Activated CD8-positive, alpha-beta T cell treated with anti-CD3 and anti-CD28 coated beads, Interleukin-2, amount 10 ng/mL, durations not matched to agents 7 days and 5 days (primary cell): ENCODE data around the gene ERBIN. TPM values are rescaled to one million over a fixed set of nuclear protein-coding genes. Genes with fewer than 3 reads are reported as not detected.

Experiments used
- ATAC-seq: fragments of 150-1000 bp; cut with Tn5 transposase; one replicate; pipeline ENCODE4 v1.10.0; 2021; ENCODE audit warnings: moderate library complexity
- CTCF ChIA-PET: fragments of 350-600 bp; sonication (Branson Sonifier 250); formaldehyde crosslinking; loops from one replicate; lab custom pipeline; 2021; ENCODE audit warnings: antibody characterized with exemption; lab: Charles Lee
- POLR2A ChIA-PET: fragments of 350-600 bp; sonication (Branson Sonifier 250); formaldehyde crosslinking; loops from one replicate; lab custom pipeline; 2021; ENCODE audit warnings: antibody characterized with exemption; lab: Charles Lee
- DNase-seq: peaks from one replicate; pipeline ENCODE4 v3.0.0-alpha.2; 2020
- H3K27ac Mint-ChIP-seq: one replicate; pipeline ENCODE4 v1.8.0; 2021; ENCODE audit warnings: mild to moderate bottlenecking, mixed read lengths
- H3K27me3 Mint-ChIP-seq: one replicate; pipeline ENCODE4 v1.8.0; 2021; ENCODE audit warnings: low read depth, mixed read lengths
- H3K36me3 Mint-ChIP-seq: one replicate; pipeline ENCODE4 v1.8.0; 2021; ENCODE audit warnings: low read depth, mixed read lengths
- H3K4me1 Mint-ChIP-seq: one replicate; pipeline ENCODE4 v1.8.0; 2021; ENCODE audit warnings: low read depth, mixed read lengths
- H3K4me3 Mint-ChIP-seq: one replicate; pipeline ENCODE4 v1.8.0; 2021; ENCODE audit warnings: mild to moderate bottlenecking, mixed read lengths
- H3K9me3 Mint-ChIP-seq: one replicate; pipeline ENCODE4 v1.8.0; 2022; ENCODE audit warnings: mixed read lengths; ENCODE audit not compliant: insufficient read depth
- total RNA-seq, 2 experiments: library from RNA; stranded (reverse); gene quantifications; one replicate each; pipeline ENCODE4 v1.2.3, GENCODE V29; 2021

ERBIN gene
- total RNA-seq, 2 experiments from 2014 or later, result 44.8 to 46.9 TPM

DNA sequence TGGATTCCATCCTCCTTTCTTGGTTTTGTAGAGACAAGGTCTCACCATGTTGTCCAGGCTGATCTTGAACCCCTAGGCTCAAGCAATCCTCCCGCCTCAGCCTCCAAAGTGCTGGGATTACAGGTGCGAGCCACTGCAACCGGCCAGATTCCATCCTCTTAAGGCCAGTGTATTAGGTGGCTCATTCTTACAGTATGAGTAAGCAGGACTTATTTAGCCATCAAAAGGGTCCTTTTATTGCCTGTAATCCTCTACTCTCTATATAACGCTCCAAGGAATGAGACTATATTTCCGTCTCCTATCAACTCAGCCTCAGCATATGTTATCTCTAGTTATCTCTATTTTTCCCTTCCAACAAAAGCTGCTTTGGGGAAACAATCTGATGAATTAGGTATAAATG is 3.0 kb upstream of the ERBIN start:
- Mint-ChIP-seq H3K27ac (no peak overlapping the region), H3K36me3 (peaks cover 3% of the 10 kb centered on the region), H3K27me3 (peaks cover 16% of the 10 kb centered on the region), H3K4me1 (peaks cover 12% of the 10 kb centered on the region), H3K9me3 (no peaks in the 10 kb centered on the region), H3K4me3 (no peak overlapping the region)
- POLR2A ChIA-PET, result no interaction called here
- ATAC-seq (no peak), DNase-seq (no peak)
- CTCF ChIA-PET, result interaction anchor here (1.2 to 1.3 kb wide), 3 partner anchors 7 to 13 kb away, joined by 4 read pairs; no protein-coding TSS in a partner anchor

GRCh38 chr5:65924366-65925043 is 1.9 kb upstream of the ERBIN start:
- H3K9me3 Mint-ChIP-seq, result no peaks in the 10 kb centered on the region
- H3K27me3 Mint-ChIP-seq, result peaks cover 16% of the 10 kb centered on the region
- H3K4me3 Mint-ChIP-seq, result peak overlapping the region; percentile 76
- CTCF ChIA-PET, result interaction anchor here (1.2 to 2.3 kb wide), 4 partner anchors 8 to 164 kb away, joined by 4 to 9 read pairs (median 4); no protein-coding TSS in a partner anchor
- peak overlapping the region; percentile 90 for H3K27ac Mint-ChIP-seq
- ATAC-seq (no peak), DNase-seq (no peak)
- peaks cover 18% of the 10 kb centered on the region for H3K4me1 Mint-ChIP-seq
- POLR2A ChIA-PET, result interaction anchor here (0.8 to 3.5 kb wide), 4 partner anchors 122 to 1279 kb away, joined by 3 to 18 read pairs (median 10); partner anchors contain the start of genes NLN, SGTB and SREK1
- H3K36me3 Mint-ChIP-seq, result peaks cover 3% of the 10 kb centered on the region

- Mint-ChIP-seq H3K4me1 (peaks cover 22% of the 10 kb centered on the region), H3K4me3 (peak overlapping the region; percentile 76), H3K9me3 (no peaks in the 10 kb centered on the region), H3K36me3 (peaks cover 8% of the 10 kb centered on the region), H3K27me3 (peaks cover 16% of the 10 kb centered on the region), H3K27ac (peak overlapping the region; percentile 90)
- POLR2A ChIA-PET, result interaction anchor here (0.5 to 3.5 kb wide), 7 partner anchors 119 to 219 kb away, joined by 3 to 18 read pairs (median 3); partner anchors contain the start of genes NLN, SGTB and SREK1
- DNase-seq (peak; percentile 79), ATAC-seq (peak; percentile 55)
- CTCF ChIA-PET, result interaction anchor here (2.3 kb wide), 1 partner anchor 164 kb away, joined by 9 read pairs; no protein-coding TSS in a partner anchor
Measured at GRCh38 chr5:65925044-65925600, 1.3 kb upstream of the ERBIN start.

DNA sequence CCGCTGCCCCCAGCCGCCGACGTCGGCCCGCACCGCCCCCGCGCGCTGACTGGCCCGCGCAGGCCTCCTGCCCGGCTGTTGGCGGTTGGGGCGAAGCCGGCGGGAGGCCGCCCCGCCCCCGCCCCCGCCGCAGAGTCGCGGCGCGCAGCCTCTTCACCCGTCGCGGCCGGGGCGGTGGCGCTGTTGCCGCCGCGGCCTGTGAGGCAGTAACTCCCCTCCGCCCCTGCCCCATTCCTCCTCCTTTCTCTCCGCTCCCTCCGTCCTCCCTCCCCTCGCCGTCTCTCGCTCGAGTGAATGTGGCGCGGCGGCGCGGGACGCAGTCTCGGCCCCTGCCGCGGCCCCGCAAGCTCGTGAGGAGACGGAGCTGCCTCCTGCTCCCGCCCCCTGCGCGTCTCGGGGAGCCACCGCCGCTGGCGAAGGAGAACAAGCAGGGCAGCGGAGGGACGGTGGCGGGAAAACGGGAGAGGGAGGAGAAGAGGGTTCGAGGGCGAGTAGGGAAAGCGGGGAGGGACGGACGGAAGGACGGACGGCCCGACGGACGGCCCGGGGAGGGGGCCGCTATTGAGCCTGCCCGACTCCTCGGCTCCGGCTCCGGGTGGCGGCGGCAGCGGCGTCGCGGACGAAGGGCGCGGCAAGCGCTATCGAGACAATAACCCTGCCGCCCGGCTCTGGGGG is 637 bp upstream of the ERBIN start:
- peaks cover 16% of the 10 kb centered on the region for H3K27me3 Mint-ChIP-seq
- H3K36me3 Mint-ChIP-seq, result peaks cover 8% of the 10 kb centered on the region
- ATAC-seq (peak; percentile 73), DNase-seq (peak; percentile 75)
- peak overlapping the region; percentile 94 for H3K27ac Mint-ChIP-seq
- peaks cover 26% of the 10 kb centered on the region for H3K4me1 Mint-ChIP-seq
- POLR2A ChIA-PET, result interaction anchor here (0.5 to 3.5 kb wide), 12 partner anchors 44 to 362 kb away, joined by 3 to 18 read pairs (median 4); partner anchors contain the start of genes CENPK, NLN, PPWD1 and SGTB
- CTCF ChIA-PET, result interaction anchor here (1.0 to 2.3 kb wide), 5 partner anchors 26 to 165 kb away, joined by 3 to 9 read pairs (median 3); no protein-coding TSS in a partner anchor
- H3K9me3 Mint-ChIP-seq, result no peaks in the 10 kb centered on the region
- peak overlapping the region; percentile 85 for H3K4me3 Mint-ChIP-seq

- H3K27me3 Mint-ChIP-seq, result peaks cover 16% of the 10 kb centered on the region
- DNase-seq, result peak; percentile 39
- POLR2A ChIA-PET, result interaction anchor here (0.5 to 3.5 kb wide), 13 partner anchors 43 to 363 kb away, joined by 3 to 18 read pairs (median 5); partner anchors contain the start of genes CENPK, NLN, PPWD1 and SGTB
Measured at GRCh38 chr5:65926893-65927292, 518 bp downstream of the ERBIN start.

GRCh38 chr5:65927503-65928321 is 1.3 kb downstream of the ERBIN start:
- peak overlapping the region; percentile 95 for H3K27ac Mint-ChIP-seq
- peaks cover 16% of the 10 kb centered on the region for H3K27me3 Mint-ChIP-seq
- DNase-seq (peak; percentile 49), ATAC-seq (peak; percentile 38)
- POLR2A ChIA-PET, result interaction anchor here (0.6 to 3.5 kb wide), 4 partner anchors 167 to 365 kb away, joined by 3 to 18 read pairs (median 5); partner anchors contain the start of genes CENPK, NLN, SGTB and SREK1
- H3K4me1 Mint-ChIP-seq, result peaks cover 31% of the 10 kb centered on the region
- H3K9me3 Mint-ChIP-seq, result no peaks in the 10 kb centered on the region
- H3K36me3 Mint-ChIP-seq, result peaks cover 14% of the 10 kb centered on the region
- peak overlapping the region; percentile 94 for H3K4me3 Mint-ChIP-seq
- CTCF ChIA-PET, result interaction anchor here (0.9 kb wide), 1 partner anchor 167 kb away, joined by 4 read pairs; no protein-coding TSS in a partner anchor

More at GRCh38 chr5:65926893-65927292, 518 bp downstream of the ERBIN start:
- Mint-ChIP-seq H3K9me3 (no peaks in the 10 kb centered on the region), H3K4me1 (peaks cover 29% of the 10 kb centered on the region), H3K4me3 (peak overlapping the region; percentile 94), H3K27ac (peak overlapping the region; percentile 95), H3K36me3 (peaks cover 11% of the 10 kb centered on the region)
- no peak for ATAC-seq
- CTCF ChIA-PET, result interaction anchor here (1.0 to 2.3 kb wide), 5 partner anchors 24 to 166 kb away, joined by 3 to 9 read pairs (median 3); no protein-coding TSS in a partner anchor

- Mint-ChIP-seq H3K9me3 (no peaks in the 10 kb centered on the region), H3K4me1 (peaks cover 37% of the 10 kb centered on the region), H3K36me3 (peaks cover 19% of the 10 kb centered on the region), H3K4me3 (peak overlapping the region; percentile 94), H3K27ac (peak overlapping the region; percentile 95), H3K27me3 (peaks cover 12% of the 10 kb centered on the region)
- POLR2A ChIA-PET, result no interaction called here
- DNase-seq (no peak), ATAC-seq (no peak)
- CTCF ChIA-PET, result interaction anchor here (1.5 kb wide), 1 partner anchor 167 kb away, joined by 4 read pairs; no protein-coding TSS in a partner anchor
Measured at GRCh38 chr5:65928322-65928752, 2.0 kb downstream of the ERBIN start.

DNA sequence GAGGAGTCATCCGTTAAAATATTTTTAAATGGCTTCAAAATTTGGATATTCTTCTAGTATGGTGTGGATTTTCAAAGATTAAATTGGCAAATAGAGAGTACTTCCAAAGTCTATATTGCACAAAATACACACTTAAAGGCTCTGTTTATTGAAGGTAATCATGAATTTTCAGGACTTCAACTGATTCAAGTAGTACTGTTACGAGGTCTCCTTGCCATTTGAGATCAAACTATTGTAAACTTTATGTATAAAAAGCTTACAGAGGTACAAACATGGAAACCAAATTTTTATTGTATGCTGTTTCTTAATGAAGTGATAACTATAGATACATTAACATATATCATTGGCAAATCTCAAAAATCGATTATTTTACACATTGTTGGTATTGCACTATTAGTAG is 2.5 kb downstream of the ERBIN start:
- Mint-ChIP-seq H3K4me3 (peak overlapping the region; percentile 94), H3K27me3 (peaks cover 7% of the 10 kb centered on the region), H3K9me3 (no peaks in the 10 kb centered on the region), H3K4me1 (peaks cover 39% of the 10 kb centered on the region), H3K36me3 (peaks cover 21% of the 10 kb centered on the region), H3K27ac (no peak overlapping the region)
- POLR2A ChIA-PET, result no interaction called here
- DNase-seq (no peak), ATAC-seq (no peak)
- CTCF ChIA-PET, result interaction anchor here (0.6 to 1.5 kb wide), 2 partner anchors 36 to 167 kb away, joined by 4 read pairs; no protein-coding TSS in a partner anchor

DNA sequence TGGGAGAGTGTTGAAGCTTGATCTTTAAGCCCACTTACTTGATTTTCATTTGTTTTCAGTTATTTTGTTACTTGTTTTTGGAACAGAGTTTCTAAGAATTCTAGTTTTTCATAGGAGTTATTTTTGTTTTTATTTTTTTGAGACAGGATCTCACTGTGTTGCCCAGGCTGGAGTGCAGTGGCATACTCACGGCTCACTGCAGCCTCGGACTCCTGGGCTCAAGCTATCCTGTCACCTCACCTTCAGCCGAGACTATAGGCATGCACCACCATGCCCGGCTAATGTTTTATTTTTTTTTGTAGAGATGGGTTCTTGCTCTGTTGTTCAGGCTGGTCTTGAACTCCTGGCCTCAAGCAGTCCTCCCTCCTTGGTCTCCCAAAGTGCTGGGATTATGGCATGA is 6.3 kb downstream of the ERBIN start:
- ATAC-seq, result no peak
- Mint-ChIP-seq H3K4me1 (peaks cover 38% of the 10 kb centered on the region), H3K27me3 (no peaks in the 10 kb centered on the region), H3K36me3 (peaks cover 27% of the 10 kb centered on the region), H3K4me3 (no peak overlapping the region), H3K27ac (no peak overlapping the region), H3K9me3 (no peaks in the 10 kb centered on the region)
- ChIA-PET CTCF (no interaction called here), POLR2A (interaction anchor here (0.7 kb wide), 1 partner anchor 15 kb away, joined by 4 read pairs; no protein-coding TSS in a partner anchor)
- DNase-seq, result no peak

DNA sequence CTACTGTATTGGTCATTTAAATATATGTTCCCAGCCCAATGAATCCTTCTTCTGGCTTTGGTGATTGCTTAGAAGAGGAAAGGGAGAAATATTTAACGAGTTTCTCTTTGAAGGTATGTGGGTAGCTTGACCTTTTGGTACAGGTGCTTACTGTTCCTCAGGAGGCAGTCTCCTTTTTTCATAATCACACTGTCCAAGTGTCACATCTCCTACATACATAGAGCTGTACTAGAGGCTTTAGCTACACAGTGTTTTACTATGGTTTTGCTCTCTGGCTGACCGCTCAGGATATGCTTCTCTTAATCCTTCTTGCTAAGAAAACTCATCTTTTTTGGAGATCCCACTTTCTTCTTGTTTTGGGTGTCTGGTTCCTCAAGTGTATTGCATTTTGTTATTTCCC is 6.9 kb downstream of the ERBIN start:
- H3K36me3 Mint-ChIP-seq, result peaks cover 27% of the 10 kb centered on the region
- ChIA-PET POLR2A (no interaction called here), CTCF (no interaction called here)
- DNase-seq (no peak), ATAC-seq (no peak)
- no peak overlapping the region for H3K27ac Mint-ChIP-seq
- H3K9me3 Mint-ChIP-seq, result peaks cover 4% of the 10 kb centered on the region
- H3K4me1 Mint-ChIP-seq, result peaks cover 38% of the 10 kb centered on the region
- no peak overlapping the region for H3K4me3 Mint-ChIP-seq
- no peaks in the 10 kb centered on the region for H3K27me3 Mint-ChIP-seq
